ENCODE results near the gene GOLIM4.

Gene GOLIM4

GRCh38 chr3:168100777-168101492, 5.2 kb upstream of the GOLIM4 start:
- DNase-seq (ENCODE audit: low spot score) = no peak

GRCh38 chr3:168097381-168097780, 1.7 kb upstream of the GOLIM4 start:
- no peak for DNase-seq (ENCODE audit: low spot score)

GRCh38 chr3:168096210-168096652, 507 bp upstream of the GOLIM4 start:
- peak; percentile 33 for DNase-seq (ENCODE audit: low spot score)

- DNase-seq (ENCODE audit: low spot score) = peak; percentile 18
These were observed 680 bp downstream of the GOLIM4 start for GRCh38 chr3:168094877-168095610.

- no peak for DNase-seq (ENCODE audit: low spot score)
These were observed 1.2 kb downstream of the GOLIM4 start for GRCh38 chr3:168094580-168094876.

- no peak for DNase-seq (ENCODE audit: low spot score)
These were observed 1.9 kb downstream of the GOLIM4 start for GRCh38 chr3:168093790-168094189.

- no peak for DNase-seq (ENCODE audit: low spot score)
These were observed 2.5 kb downstream of the GOLIM4 start for GRCh38 chr3:168093229-168093628.

GRCh38 chr3:168091941-168092340, 3.8 kb downstream of the GOLIM4 start:
- no peak for DNase-seq (ENCODE audit: low spot score)

GRCh38 chr3:168091302-168091858, 4.3 kb downstream of the GOLIM4 start:
- no peak for DNase-seq (ENCODE audit: low spot score)

GRCh38 chr3:168090306-168091085, 5.2 kb downstream of the GOLIM4 start:
- DNase-seq (ENCODE audit: low spot score) = no peak

GRCh38 chr3:168089179-168089771, 6.4 kb downstream of the GOLIM4 start:
- DNase-seq (ENCODE audit: low spot score) = no peak

- DNase-seq (ENCODE audit: low spot score) = no peak
These were observed 7.5 kb downstream of the GOLIM4 start for GRCh38 chr3:168088106-168088720.

GRCh38 chr3:168087539-168087938, 8.2 kb downstream of the GOLIM4 start:
- no peak for DNase-seq (ENCODE audit: low spot score)

- DNase-seq (ENCODE audit: low spot score) = no peak
These were observed 9.0 kb downstream of the GOLIM4 start for GRCh38 chr3:168086541-168087260.

GRCh38 chr3:168085491-168086119, 10.1 kb downstream of the GOLIM4 start:
- no peak for DNase-seq (ENCODE audit: low spot score)

GRCh38 chr3:168083906-168084305, 11.8 kb downstream of the GOLIM4 start:
- DNase-seq (ENCODE audit: low spot score) = no peak

GRCh38 chr3:168081856-168082255, 13.9 kb downstream of the GOLIM4 start:
- no peak for DNase-seq (ENCODE audit: low spot score)

GRCh38 chr3:168081171-168081771, 14.5 kb downstream of the GOLIM4 start:
- DNase-seq (ENCODE audit: low spot score) = no peak

GRCh38 chr3:168080499-168081170, 15.1 kb downstream of the GOLIM4 start:
- DNase-seq (ENCODE audit: low spot score) = no peak

- no peak for DNase-seq (ENCODE audit: low spot score)
These were observed 15.7 kb downstream of the GOLIM4 start for GRCh38 chr3:168080022-168080421.

Measured in HuH-7.5 (cell line).